Psoas muscle (tissue), 8 donors: ENCODE data around the gene ADAR. TPM values are rescaled to one million over a fixed set of nuclear protein-coding genes. Genes with fewer than 3 reads are reported as not detected.

Experiments used
- ATAC-seq, 4 donors: fragments of 200-7000 bp; cut with Tn5 transposase; one replicate each; pipeline ENCODE4 v1.9.1; 2020; ENCODE audit warnings: moderate library complexity in 3 of 4, mild to moderate bottlenecking in 2 of 4
- DNase-seq, 2 donors: peaks; one replicate each; pipeline ENCODE4 v3.0.0-alpha.2; 2020
- H3K27ac ChIP-seq: fragments of 200-600 bp; one replicate; pipeline ENCODE4 v1.8.0; 2022
- H3K27me3 ChIP-seq, 3 donors: fragments of 200-600 bp in 1 of 3; one replicate each; pipeline versions ENCODE4 v1.6.1 to v1.8.0; 2013 to 2022; ENCODE audit warnings: low read length in 2 of 3, mild to moderate bottlenecking in 2 of 3, moderate library complexity in 1 of 3; ENCODE audit not compliant: insufficient read depth in 3 of 3
- H3K36me3 ChIP-seq, 2 donors: fragments of 200-600 bp in 1 of 2; one replicate each; pipeline versions ENCODE4 v1.6.1 to v1.8.0; 2013 to 2022; ENCODE audit warnings: low read depth in 1 of 2, mild to moderate bottlenecking in 1 of 2, moderate library complexity in 1 of 2; ENCODE audit not compliant: insufficient read depth in 1 of 2
- H3K4me1 ChIP-seq: fragments of 200-600 bp; one replicate; pipeline ENCODE4 v1.8.0; 2022
- H3K4me3 ChIP-seq: fragments of 200-600 bp; one replicate; pipeline ENCODE4 v1.8.0; 2022; ENCODE audit warnings: mild to moderate bottlenecking
- H3K9me3 ChIP-seq: fragments of 200-600 bp; one replicate; pipeline ENCODE4 v1.8.0; 2022
- WGBS, 3 donors: extraction: QIAGEN DNeasy Blood & Tissue Kit; methylation state at CpG; one replicate each; pipeline versions ENCODE4 v1.1.6 to v1.1.7; 2013; 5-methylcytosine and 5-hydroxymethylcytosine counted together
- intact Hi-C, 2 donors: fragments of 100-400 bp; cut with DNase I; formaldehyde crosslinking; loops; one replicate each; pipeline versions ENCODE4 v1.11.0 to v1.14.2; 2022
- polyA plus RNA-seq, 3 donors: library from polyadenylated mRNA; stranded (reverse); fragments of 200-250 nt; gene quantifications; one replicate each; pipeline ENCODE4 v1.2.3, GENCODE V29; 2013
- total RNA-seq, 4 donors: library from RNA; stranded (reverse); fragmentation: NEBNext Ultra II Directional in 2 of 4; extraction: Animal tissue kit (Norgen Biotek cat#: 25700) in 2 of 4; gene quantifications; one replicate each; pipeline versions ENCODE4 v1.2.1 to v1.2.4, GENCODE V29; 2021 to 2023
- TF ChIP-seq, protein P1 (sequence below): fragments of 200-600 bp; IDR thresholded peaks from one replicate; pipeline ENCODE4 v1.8.0; 2022; ENCODE audit warnings: antibody characterized with exemption
- donor health status: healthy with polysubstance abuse.
- donor health status: DM: no; HTN: no; CAD: no; lungs with moderate emphysema.
- donor health status: Bipolar disorder and iron deficiency.
- donor health status: healthy.
- donor health status: DM: yes; HTN: yes; CAD: no.
- donor health status: DM: no; HTN: no; CAD: no.
- donor health status: DM: no; HTN: no; CAD: no.
- donor health status: DM: yes; HTN: yes; CAD: no.

Gene ADAR
- total and polyA plus RNA-seq, 7 donors: 8.8 to 34.8 (median 21.1) TPM

DNA sequence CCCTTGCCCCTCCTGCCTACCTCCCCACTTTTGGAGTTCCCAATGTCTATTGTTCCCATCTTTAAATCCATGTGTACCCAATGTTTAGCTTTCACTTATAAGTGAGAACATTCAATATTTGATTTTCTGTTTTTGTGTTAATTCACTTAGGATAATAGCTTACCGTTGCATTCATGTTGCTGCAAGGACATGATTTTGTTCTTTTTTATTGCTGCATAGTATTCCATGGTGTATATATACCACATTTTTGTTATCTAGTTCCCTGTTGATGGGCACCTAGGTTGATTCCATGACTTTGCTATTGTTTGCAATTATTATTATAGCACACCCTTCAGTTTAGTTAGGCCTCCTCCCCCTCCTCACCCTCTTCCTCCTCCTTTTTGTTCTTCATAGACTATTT is 33.5 kb upstream of the ADAR start:
- WGBS, 3 donors: 88 to 91% (median 91%) methylated on average over 1 of the region's 1 CpG
- intact Hi-C loops: no loop called here
- H3K27ac ChIP-seq: no peak overlapping the region
- TF ChIP-seq, protein P1, sequence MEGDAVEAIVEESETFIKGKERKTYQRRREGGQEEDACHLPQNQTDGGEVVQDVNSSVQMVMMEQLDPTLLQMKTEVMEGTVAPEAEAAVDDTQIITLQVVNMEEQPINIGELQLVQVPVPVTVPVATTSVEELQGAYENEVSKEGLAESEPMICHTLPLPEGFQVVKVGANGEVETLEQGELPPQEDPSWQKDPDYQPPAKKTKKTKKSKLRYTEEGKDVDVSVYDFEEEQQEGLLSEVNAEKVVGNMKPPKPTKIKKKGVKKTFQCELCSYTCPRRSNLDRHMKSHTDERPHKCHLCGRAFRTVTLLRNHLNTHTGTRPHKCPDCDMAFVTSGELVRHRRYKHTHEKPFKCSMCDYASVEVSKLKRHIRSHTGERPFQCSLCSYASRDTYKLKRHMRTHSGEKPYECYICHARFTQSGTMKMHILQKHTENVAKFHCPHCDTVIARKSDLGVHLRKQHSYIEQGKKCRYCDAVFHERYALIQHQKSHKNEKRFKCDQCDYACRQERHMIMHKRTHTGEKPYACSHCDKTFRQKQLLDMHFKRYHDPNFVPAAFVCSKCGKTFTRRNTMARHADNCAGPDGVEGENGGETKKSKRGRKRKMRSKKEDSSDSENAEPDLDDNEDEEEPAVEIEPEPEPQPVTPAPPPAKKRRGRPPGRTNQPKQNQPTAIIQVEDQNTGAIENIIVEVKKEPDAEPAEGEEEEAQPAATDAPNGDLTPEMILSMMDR: no peak
- DNase-seq: no peak
- peaks cover 6% of the 10 kb centered on the region for H3K9me3 ChIP-seq
- H3K27me3 ChIP-seq: peaks cover 0 to 9% (median 1%) of the 10 kb centered on the region in 3 donors
- no peaks in the 10 kb centered on the region for H3K36me3 ChIP-seq
- no peaks in the 10 kb centered on the region for H3K4me1 ChIP-seq
- no peak for ATAC-seq
- no peak overlapping the region for H3K4me3 ChIP-seq

DNA sequence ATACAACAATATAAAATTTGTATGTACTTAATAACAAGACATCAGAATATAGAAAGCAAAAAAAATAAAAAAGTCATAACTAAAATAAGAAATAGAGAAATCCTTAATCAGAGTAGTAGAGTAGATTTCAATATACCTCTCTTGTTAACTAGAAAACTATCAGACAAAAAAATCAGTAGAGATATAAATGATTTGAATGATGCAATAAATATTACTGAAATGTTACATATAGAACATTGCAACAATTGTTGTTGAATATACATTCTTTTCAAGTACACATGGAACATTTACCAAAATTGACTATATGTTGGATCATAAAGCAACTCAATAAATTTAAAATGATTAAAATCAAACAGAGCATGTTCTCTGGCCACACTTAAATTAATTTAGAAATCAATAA is 31.9 kb upstream of the ADAR start:
- no peaks in the 10 kb centered on the region for H3K4me1 ChIP-seq
- intact Hi-C loops: no loop called here
- DNase-seq (no peak), ATAC-seq (no peak)
- H3K36me3 ChIP-seq: no peaks in the 10 kb centered on the region
- H3K4me3 ChIP-seq: no peak overlapping the region
- peaks cover 0 to 12% (median 5%) of the 10 kb centered on the region in 3 donors for H3K27me3 ChIP-seq
- H3K9me3 ChIP-seq: peaks cover 6% of the 10 kb centered on the region
- no peak overlapping the region for H3K27ac ChIP-seq
- TF ChIP-seq, protein P1: no peak

DNA sequence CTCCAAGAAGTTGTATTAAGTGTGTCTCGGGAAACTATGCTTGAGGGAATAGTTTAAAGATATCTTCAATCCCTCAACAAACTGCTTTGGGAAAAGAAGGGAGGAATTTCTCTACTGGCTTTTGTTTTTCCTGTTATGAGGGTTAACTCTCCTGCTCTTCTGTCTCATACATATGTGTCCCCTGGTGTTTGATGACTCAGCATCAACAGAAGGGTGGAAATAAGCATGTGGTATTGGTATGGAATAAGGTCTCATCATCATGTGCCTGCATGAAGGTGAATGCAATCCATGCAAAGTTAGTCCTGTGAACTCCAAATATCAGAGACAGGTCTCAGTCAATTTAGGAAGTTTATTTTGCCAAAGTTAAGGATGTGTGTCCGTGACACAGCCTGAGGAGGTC is 27.2 kb upstream of the ADAR start:
- DNase-seq (no peak), ATAC-seq (no peak)
- Histone ChIP-seq H3K27me3 (peaks cover 0 to 12% (median 5%) of the 10 kb centered on the region in 3 donors), H3K4me3 (no peak overlapping the region), H3K4me1 (no peaks in the 10 kb centered on the region), H3K9me3 (peaks cover 6% of the 10 kb centered on the region), H3K36me3 (no peaks in the 10 kb centered on the region), H3K27ac (no peak overlapping the region)
- whole genome bisulfite sequencing, 3 donors: 50 to 60% (median 50%) methylated on average over 2 of the region's 2 CpGs
- TF ChIP-seq, protein P1: no peak
- intact Hi-C loops: no loop called here

DNA sequence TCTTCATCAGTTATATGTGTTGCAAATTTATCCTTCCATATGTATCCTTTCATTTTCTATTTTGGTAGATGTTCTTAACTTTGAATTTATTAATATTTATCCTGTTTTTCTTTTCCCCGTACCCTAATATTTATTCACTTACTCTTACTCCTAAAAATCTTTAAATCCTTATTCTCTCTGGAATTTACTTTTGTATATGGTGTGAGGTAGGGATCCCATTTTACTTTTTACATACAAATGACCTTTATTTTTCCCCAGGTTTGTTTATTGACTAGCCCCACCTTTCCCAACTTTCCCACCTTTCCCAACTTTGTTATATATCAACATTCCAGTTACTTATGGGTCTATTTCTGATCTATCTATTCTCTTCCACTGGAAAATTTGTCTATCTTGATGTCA is 21.7 kb upstream of the ADAR start:
- ATAC-seq (no peak), DNase-seq (no peak)
- TF ChIP-seq, protein P1: no peak
- Histone ChIP-seq H3K27ac (no peak overlapping the region), H3K36me3 (no peaks in the 10 kb centered on the region), H3K4me3 (no peak overlapping the region), H3K9me3 (peaks cover 3% of the 10 kb centered on the region), H3K27me3 (no peaks in the 10 kb centered on the region), H3K4me1 (peaks cover 10% of the 10 kb centered on the region)
- intact Hi-C loops: no loop called here
- 0% methylated on average over 1 of the region's 1 CpG for WGBS, 3 donors

DNA sequence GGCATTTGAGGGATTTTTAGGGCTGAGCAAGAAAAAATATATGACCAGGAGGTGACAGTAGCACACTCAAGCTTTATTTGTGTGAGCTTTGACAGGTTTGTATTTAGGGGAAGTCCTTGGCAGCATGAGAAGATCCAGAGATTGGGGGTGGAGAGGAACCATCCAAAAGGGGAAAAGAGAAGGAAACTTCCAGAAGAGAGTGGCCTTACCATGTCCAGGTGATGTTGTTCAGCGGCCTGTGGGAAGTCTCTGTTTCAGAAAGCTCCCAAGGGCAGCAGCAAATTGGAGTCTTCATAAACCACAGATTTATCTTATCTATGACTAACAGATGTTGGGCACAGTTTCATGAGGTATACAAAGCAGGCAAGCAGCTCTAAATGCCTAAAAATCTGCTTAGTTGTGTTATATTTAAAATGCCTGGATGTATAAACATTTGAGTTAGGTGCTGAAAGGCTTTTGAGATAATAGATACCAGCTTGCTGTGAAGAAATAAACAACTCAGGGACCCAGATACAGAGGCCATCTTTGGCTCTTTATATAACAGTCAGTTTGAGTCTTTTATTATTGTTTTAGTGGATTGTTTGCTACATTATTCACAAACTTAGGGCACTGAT is 21.2 kb upstream of the ADAR start:
- H3K27ac ChIP-seq: no peak overlapping the region
- peaks cover 3% of the 10 kb centered on the region for H3K9me3 ChIP-seq
- ATAC-seq: no peak
- no peak for DNase-seq
- no peaks in the 10 kb centered on the region for H3K36me3 ChIP-seq
- intact Hi-C loops: no loop called here
- TF ChIP-seq, protein P1: no peak
- no peak overlapping the region for H3K4me3 ChIP-seq
- 91 to 95% (median 92%) methylated on average over 1 of the region's 1 CpG for WGBS, 3 donors
- H3K27me3 ChIP-seq: no peaks in the 10 kb centered on the region
- H3K4me1 ChIP-seq: peaks cover 10% of the 10 kb centered on the region
